NOMO-1 treated with DMSO at 0.1 percent for 48 hours (cell line): ENCODE data around the gene UBE2K.
A peak's percentile ranks its signal among the peaks of the same experiment; 100 is the strongest.
"Not testable (repeated sequence)": the region's sequence is repeated elsewhere in the genome, so short reads cannot be mapped to it uniquely, and the experiment has no call there.

Experiments
- DNase-seq: peaks from one replicate; lab custom pipeline; 2025; ENCODE audit not compliant: unreplicated experiment; lab: John Stamatoyannopoulos, UW

UBE2K gene

DNA sequence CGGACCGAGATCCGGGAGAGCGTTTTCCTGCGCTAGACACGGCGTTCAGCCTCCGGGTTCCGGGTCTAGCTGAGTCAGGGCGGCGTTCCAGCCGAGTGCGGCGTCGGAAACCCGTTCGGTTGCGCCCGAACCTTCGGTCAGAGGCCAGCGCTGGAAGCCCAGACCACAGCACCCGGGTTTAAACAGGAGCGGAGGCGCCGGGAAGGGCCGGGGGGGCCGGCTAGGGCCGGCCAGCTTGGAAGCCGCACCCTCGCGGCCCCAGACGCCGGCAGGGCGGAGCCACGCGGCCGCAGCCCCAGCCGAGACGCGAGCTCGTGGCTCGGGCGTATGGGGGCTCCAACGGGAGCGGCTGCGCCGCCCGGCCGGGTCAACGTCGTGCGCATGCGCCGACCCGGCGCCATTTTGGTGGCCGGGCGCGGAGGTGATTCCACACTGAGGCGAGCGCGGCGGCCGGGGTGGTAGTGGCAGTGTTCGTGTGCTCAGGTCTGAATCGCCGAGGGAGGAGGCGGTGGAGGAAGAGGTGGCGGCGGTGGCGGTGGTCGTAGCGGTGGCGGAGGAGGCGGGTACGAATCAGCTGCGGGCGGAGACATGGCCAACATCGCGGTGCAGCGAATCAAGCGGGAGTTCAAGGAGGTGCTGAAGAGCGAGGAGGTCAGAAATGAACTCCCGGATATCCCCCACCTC is at the start of gene UBE2K:
UBE2K (plus strand) TSS at position 397 of the 684 bp plus-strand sequence; CDS start at position 589, 192 bp downstream.
- peak; percentile 79 for DNase-seq

DNA sequence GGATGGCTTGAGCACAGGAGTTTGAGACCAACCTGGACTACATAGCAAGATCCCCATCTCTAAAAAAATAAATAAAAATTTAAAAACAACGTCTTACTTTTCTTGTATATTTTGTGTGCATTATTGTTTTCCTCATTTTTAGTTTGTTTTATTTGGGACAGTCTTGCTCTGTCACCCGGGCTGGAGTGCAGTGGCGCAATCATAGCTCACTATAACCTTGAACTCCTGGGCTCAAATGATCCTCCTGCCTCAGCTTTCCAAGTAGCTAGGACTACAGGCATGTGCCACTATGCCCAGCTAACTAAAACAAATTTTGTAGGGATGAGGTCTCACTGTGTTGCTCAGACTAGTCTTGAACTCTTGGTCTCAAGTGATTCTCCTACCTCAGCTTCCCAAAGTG is 49.7 kb upstream of the UBE2K start:
- no peak for DNase-seq

GRCh38 chr4:39648827-39649558 is 48.9 kb upstream of the UBE2K start:
- no peak for DNase-seq

- no peak for DNase-seq
Measured at GRCh38 chr4:39649639-39650265, 48.2 kb upstream of the UBE2K start.

GRCh38 chr4:39651586-39651985 is 46.4 kb upstream of the UBE2K start:
- not testable (repeated sequence) for DNase-seq

DNA sequence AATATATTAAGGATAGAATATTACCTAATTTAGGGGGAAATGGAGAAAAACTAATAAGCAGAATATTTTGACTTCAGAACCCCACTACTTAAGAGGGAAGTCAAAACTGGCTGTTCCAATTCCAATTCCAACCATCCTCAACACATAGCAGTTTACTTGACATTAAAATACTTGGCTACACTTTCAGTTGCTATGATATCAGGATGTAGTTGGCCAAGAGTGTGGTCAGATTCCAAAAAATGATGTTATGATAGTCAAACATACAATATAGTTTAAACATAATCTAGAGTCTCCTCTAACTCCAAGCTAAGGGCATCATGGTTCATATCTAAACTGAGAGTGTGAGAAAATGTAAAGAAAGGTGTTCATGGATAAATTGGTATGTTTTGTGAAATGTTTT is 42.7 kb upstream of the UBE2K start:
- DNase-seq, result no peak

DNA sequence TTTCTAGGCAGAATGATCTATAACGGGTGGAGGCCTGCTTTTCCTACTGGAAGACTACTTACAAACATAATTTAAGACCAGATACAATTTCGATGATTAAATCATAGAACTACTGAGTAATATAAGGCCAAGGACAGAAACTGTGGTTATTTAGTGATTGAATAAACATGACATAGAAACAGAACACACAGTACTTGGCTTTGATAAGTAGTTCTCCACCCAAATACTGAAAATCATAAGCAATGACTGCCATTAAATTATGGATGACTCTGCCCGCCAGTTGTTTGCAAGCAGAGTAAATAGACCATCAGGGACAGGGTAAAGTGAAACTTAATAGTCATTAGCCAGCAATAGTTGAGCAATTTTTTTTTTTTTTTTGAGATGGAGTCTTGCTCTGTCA is 42.1 kb upstream of the UBE2K start:
- DNase-seq, result no peak

DNA sequence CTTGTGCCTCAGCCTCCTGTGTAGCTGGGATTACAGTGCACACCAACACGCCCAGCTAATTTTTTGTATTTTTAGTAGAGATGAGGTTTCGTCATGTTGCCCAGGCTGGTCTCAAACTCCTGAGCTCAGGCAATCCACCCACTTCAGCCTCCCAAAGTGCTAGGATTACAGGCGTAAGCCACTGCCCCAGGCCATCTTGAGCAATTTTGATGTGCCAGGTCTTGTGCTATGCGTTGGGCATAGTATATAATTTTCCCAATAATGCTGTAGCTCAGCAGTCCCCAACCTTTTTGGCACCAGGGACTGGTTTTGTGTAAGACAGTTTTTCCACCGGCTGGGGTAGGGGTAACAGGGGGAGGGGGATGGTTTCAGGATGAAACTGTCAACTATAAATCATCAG is 41.3 kb upstream of the UBE2K start:
- DNase-seq, result not testable (repeated sequence)

DNA sequence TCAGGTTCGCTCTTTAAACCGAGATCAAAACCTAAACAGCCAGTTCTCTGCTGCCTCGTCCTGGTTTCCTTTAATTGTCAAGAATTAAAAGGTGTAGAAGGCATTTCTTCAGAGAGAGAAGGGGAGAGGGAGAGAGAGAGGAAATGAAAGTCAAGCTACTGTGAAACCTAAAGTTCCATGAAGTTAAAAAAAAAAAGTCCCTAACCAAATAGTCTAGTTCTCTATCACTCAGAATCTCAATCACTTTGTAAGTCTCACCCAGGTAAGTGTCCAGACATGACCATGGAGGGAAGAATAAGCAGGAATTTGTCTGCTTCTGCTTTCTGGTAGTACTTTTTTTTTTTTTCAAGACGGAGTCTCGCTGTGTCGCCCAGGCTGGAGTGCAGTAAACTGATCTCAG is 40.5 kb upstream of the UBE2K start:
- DNase-seq, result peak; percentile 62

DNA sequence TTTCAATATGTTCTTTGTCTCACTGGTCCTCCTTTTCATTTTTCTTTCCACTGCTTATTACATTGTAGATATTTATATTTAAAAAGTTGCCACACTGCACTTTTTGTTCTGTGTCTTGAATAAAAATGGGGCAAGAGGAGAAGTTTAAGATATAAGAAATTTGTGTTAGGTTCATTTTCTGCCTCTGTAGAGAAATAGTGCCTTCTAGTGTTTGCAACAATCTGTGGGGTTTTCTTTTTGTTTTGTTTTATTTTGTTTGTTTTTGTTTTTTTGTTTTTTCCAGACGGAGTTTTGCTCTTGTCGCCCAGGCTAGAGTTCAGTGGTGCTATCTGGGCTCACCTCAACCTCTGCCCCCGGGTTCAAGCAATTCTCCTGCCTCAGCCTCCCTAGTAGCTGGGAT is 39.2 kb upstream of the UBE2K start:
- DNase-seq, result no peak

DNA sequence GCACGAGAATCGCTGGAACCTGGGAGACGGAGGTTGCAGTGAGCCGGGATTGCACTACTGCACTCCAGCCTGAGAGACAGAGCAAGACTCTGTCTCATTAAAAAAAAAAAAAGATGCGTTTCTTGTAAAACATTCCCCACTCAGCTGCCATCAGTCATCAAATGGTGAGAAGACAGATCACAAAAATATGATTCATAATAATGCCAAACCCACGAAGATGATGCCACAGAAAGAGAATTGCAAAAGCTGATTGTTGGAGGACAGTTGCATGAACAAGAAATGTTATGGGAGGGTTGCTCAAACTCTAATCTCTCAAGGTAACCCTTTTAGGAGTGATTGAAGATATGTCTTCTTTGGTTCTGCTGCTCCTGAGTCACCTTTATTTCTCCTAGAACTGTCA is 37.9 kb upstream of the UBE2K start:
- no peak for DNase-seq

- DNase-seq, result no peak
Measured at GRCh38 chr4:39660757-39661156, 37.2 kb upstream of the UBE2K start.

DNA sequence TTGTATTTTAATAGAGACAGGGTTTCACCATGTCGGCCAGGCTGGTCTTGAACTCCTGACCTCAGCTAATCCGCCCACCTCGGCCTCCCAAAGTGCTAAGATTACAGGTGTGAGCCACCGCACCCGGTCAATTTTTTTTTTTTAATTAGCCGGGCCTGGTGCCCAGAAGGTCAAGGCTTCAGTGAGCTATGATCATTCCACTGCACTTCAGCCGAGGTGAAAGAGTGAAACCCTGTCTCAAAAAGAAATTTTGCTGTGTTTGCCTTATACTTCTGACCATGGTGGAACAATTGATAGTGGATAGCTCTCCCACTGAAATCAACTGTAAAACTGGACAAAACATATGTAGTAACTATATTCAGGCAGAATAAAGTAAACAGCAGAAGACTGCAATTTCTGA is 35.3 kb upstream of the UBE2K start:
- no peak for DNase-seq

- DNase-seq, result no peak
Measured at GRCh38 chr4:39664828-39665731, 32.9 kb upstream of the UBE2K start.

DNA sequence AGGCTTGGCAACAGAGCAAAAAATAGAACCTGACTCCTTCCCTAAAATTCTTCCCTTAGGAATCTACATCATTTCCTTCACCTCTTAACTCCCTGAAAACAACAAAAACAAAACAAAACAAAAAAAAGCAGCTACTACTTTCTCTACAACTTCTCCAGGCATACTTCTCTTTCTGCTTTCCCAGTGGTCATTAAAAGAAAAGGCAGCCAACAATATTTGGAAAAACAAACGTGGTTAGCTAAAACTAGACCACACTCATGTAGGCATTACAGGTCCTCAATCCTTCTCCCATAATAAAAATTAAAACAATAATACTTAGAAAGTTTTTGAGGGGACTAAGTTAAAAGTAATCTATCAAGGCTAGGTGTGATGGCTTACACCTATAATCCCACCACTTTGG is 30.2 kb upstream of the UBE2K start:
- DNase-seq, result no peak

DNA sequence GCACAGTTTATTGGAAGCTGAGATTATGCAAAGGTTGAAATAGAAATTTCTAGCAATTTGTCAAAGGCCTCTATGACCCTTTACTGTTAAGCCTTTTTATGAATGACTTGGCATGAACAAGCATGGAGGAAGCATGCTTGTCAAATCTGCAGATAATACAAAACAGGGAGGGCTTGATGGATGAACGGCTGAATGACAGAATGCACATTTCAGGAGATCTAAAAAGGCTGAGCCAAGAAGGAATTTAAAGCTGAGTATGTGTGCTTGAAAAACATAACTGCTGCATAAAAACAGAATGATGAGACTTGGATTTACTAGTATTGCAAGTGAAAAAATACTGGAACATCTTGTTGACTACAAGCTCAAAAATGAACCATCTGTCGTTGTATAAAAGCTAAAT is 29.0 kb upstream of the UBE2K start:
- no peak for DNase-seq

- not testable (repeated sequence) for DNase-seq
Measured at GRCh38 chr4:39670296-39670695, 27.6 kb upstream of the UBE2K start.

DNA sequence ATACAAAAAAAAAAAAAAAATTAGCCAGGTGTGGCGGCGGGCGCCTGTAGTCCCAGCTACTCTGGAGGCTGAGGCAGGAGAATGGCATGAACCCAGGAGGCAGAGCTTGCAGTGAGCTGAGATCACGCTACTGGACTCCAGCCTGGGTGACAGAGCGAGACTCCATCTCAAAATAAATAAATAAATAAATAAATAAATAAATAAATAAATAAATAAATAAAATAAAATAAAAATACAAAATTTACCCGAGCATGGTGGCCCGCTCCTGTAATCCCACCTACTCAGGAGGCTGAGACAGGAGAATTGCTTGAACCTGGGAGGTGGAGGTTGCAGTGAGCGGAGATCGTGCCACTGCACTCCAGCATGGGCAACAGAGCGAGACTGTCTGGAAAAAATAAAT is 22.3 kb upstream of the UBE2K start:
- not testable (repeated sequence) for DNase-seq

- DNase-seq, result not testable (repeated sequence)
Measured at GRCh38 chr4:39681003-39681402, 16.9 kb upstream of the UBE2K start.

GRCh38 chr4:39682138-39682537 is 15.8 kb upstream of the UBE2K start:
- peak; percentile 77 for DNase-seq

DNA sequence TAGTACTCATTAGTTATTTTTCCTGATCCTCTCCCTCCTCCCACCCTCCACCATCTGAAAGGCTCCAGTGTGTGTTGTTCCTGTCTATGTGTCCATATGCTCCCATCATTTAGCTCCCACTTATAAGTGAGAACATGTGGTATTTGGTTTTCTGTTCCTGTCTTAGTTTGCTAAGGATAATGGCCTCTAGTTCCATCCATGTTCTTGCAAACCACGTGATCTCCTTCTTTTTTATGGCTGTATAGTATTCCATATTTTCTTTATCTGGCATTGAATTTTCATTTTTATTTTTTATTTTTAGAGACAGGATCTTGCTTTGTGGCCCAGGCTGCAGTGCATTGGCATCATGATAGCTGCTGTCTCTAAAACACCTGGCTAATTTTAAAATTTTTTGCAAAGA is 11.9 kb upstream of the UBE2K start:
- DNase-seq, result no peak
